Common myeloid progenitor, CD34-positive (primary cell): ENCODE results near the gene ALKBH6.

Source experiments
- CTCF ChIA-PET: fragments of 350-600 bp; sonication (Branson Sonifier 250); formaldehyde crosslinking; loops from one replicate; lab custom pipeline; 2021; ENCODE audit warnings: antibody characterized with exemption; lab: Charles Lee
- POLR2A ChIA-PET: fragments of 350-600 bp; sonication (Branson Sonifier 250); formaldehyde crosslinking; loops from one replicate; lab custom pipeline; 2021; ENCODE audit warnings: antibody characterized with exemption; lab: Charles Lee
- DNase-seq, 3 donors: peaks; one replicate each; pipeline versions ENCODE4 v3.0.0 to v3.0.0-alpha.2; 2013
- H3K27ac ChIP-seq, 2 experiments: 1 replicate in 1 of 2; 2 replicates in 1 of 2; pipeline ENCODE4 v1.7.0; 2013; ENCODE audit warnings: inconsistent platforms in 2 of 2, low read length in 2 of 2, mild to moderate bottlenecking in 2 of 2, low read depth in 1 of 2, moderate library complexity in 1 of 2; ENCODE audit not compliant: severe bottlenecking in 2 of 2, insufficient read depth in 1 of 2, poor library complexity in 1 of 2
- H3K27me3 ChIP-seq, 5 experiments: replicated peaks in 2 of 5; 1 replicate in 3 of 5; 2 replicates in 2 of 5; pipeline versions ENCODE4 v1.6.1 to v1.7.0; 2013; ENCODE audit warnings: low read length in 4 of 5, mild to moderate bottlenecking in 2 of 5, moderate library complexity in 2 of 5, inconsistent platforms in 1 of 5; ENCODE audit not compliant: insufficient read depth in 5 of 5, control insufficient read depth in 4 of 5
- H3K36me3 ChIP-seq, 4 experiments: 1 replicate in 2 of 4; 2 replicates in 2 of 4; pipeline versions ENCODE4 v1.6.1 to v1.7.0; 2013; ENCODE audit warnings: low read length in 3 of 4, control low read depth in 1 of 4, mild to moderate bottlenecking in 1 of 4; ENCODE audit not compliant: control insufficient read depth in 4 of 4, insufficient read depth in 4 of 4
- H3K4me1 ChIP-seq, 4 experiments: 1 replicate in 3 of 4; 2 replicates in 1 of 4; pipeline versions ENCODE4 v1.6.1 to v1.7.1; 2013; ENCODE audit warnings: low read length in 3 of 4, mild to moderate bottlenecking in 3 of 4, control low read depth in 1 of 4, inconsistent platforms in 1 of 4, moderate library complexity in 1 of 4; ENCODE audit not compliant: control insufficient read depth in 4 of 4, insufficient read depth in 4 of 4; ENCODE audit errors: control extremely low read depth in 1 of 4
- H3K4me3 ChIP-seq, 7 experiments: 1 replicate in 4 of 7; 2 replicates in 3 of 7; pipeline versions ENCODE4 v1.5.1 to v1.7.0; 2013; ENCODE audit warnings: mild to moderate bottlenecking in 7 of 7, low read length in 6 of 7, moderate library complexity in 6 of 7, inconsistent platforms in 2 of 7, low read depth in 2 of 7, control low read depth in 1 of 7; ENCODE audit not compliant: insufficient read depth in 4 of 7, control insufficient read depth in 1 of 7; ENCODE audit errors: extremely low read depth in 1 of 7
- H3K9me3 ChIP-seq, 5 experiments: 1 replicate in 4 of 5; 2 replicates in 1 of 5; pipeline versions ENCODE4 v1.6.1 to v1.7.1; 2013; ENCODE audit warnings: low read length in 4 of 5, mild to moderate bottlenecking in 2 of 5, inconsistent platforms in 1 of 5, low read depth in 1 of 5, moderate library complexity in 1 of 5; ENCODE audit not compliant: control insufficient read depth in 4 of 5, insufficient read depth in 2 of 5; ENCODE audit errors: control extremely low read depth in 1 of 5
- WGBS: methylation state at CpG from one replicate; pipeline ENCODE4 v1.1.5; 2013; ENCODE audit not compliant: insufficient coverage; 5-methylcytosine and 5-hydroxymethylcytosine counted together

Gene ALKBH6

DNA sequence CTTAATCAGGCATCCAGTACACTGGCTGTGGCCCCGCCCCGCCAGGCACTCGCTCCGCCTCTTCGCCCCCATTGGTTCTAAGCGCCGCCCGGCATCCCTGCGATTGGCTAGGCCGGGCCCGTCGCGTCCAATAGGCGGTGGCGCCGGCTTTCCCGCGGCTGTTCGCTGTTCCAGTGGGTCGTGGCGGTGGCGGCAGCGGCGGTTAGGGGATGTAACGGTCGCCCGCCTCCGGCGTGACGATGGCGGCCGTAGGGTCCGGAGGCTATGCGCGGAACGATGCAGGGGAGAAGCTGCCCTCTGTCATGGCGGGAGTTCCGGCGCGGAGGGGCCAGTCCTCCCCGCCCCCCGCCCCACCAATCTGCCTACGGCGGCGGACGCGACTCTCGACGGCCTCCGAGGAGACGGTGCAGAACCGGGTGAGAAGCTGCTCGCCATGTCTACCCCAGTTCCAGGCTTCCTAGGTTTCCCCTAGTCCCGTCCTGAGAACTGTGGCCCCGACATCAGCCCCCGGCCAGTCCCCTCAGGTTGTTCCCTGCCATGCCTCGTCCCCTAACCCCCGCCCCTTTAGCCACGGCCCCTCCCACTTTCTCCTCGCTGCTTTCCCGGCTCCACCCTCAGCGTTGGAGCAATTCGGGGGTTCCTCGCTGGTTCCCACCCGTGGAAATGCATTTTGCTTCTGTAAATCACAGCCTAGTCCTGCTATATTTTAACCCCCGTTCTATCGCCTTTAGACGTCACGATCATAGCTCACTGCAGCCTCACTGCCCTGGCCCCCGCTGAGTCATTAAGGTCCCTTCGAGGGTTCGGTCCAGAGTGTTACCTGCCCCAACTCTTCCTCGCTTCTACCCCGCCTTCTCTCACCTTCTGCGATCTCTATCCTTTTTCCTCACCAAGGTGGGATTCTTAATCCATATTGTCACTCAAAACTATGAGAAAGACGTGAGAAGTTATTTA, 41.0 kb upstream of the ALKBH6 start, which contains the start of gene WDR62:
WDR62 (plus strand) TSS at position 165 of the 954 bp plus-strand sequence; CDS start at position 240, 75 bp downstream.
- WGBS, result under 1% methylated on average over 49 of the region's 76 CpGs
- CTCF ChIA-PET, result interaction anchor here (1.1 to 1.2 kb wide), 4 partner anchors 15 to 118 kb away, joined by 3 to 4 read pairs (median 4); no protein-coding TSS in a partner anchor

DNA sequence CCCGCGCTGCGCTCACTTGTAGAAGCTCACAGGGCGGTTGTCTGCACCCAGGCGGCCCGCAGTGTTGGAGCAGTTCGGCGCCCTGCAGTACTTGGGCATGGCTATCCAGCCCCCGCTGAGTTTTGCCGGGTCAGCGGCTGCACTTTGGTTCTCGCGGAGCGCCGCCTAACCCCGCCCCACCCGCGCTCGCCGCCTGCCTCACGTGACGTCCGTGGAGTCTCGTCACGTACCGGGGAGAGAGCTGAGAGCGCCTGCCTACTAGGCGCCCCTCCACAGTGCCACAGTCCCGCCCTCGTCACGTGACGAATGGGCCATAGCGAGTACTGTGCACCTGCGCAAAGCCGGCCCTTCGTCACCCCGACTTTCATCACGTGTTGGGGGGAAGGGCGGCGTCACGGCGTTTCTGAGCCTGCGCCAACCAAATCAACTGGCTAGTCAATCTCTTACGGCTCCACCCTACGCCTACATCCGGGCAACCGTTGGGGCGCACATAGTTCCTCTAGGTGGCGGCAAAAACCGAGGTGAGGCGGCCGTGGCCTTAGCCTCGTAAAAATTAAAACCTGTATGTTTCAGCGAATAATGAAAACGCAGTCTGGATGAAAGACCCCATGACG, 40.2 kb upstream of the ALKBH6 start, which contains the start of gene THAP8:
THAP8 (minus strand) TSS at position 167 of the 614 bp plus-strand sequence; CDS start at position 99, 68 bp downstream.
- POLR2A ChIA-PET, result interaction anchor here (0.5 to 1.1 kb wide), 3 partner anchors 18 to 179 kb away, joined by 3 to 4 read pairs (median 3); no protein-coding TSS in a partner anchor

More for the DNA sequence above, 41.0 kb upstream of the ALKBH6 start, which contains the start of gene WDR62:
- Histone ChIP-seq H3K9me3 (no peaks in the 10 kb centered on the region), H3K4me3 (peak within 1 kb of the TSS; percentile 71 to 94 (median 89)), H3K36me3 (peaks cover 0 to 23% (median 17%) of the 10 kb centered on the region in 4 experiments), H3K27ac (peak within 1 kb of the TSS; percentile 79 to 92), H3K4me1 (peaks cover 3 to 30% (median 13%) of the 10 kb centered on the region in 4 experiments), H3K27me3 (no peaks in the 10 kb centered on the region)
- DNase-seq, result peak in 2 of 3 donors; percentile 93 to 96
- POLR2A ChIA-PET, result interaction anchor here (0.5 kb wide), 1 partner anchor 57 kb away, joined by 4 read pairs; no protein-coding TSS in a partner anchor

DNA sequence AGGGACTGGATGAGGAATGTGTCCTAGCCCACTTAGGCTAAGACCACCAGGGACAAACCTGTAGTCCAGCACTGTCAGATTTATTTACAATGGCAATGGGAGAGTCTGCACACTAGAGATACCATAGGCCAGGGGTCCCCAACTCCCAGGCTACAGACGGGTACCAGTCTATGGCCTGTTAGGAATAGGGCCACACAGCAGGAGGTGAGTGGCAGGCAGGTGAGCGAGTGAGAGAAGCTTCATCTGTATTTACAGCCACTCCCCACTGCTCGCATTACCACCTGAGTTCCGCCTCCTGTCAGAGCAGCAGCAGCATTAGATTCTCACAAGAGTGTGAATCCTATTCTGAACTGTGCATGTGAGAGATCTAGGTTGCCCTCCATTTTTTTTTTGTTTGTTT, 37.6 kb upstream of the ALKBH6 start:
- Histone ChIP-seq H3K9me3 (no peaks in the 10 kb centered on the region), H3K27me3 (no peaks in the 10 kb centered on the region), H3K4me3 (no peak overlapping the region), H3K4me1 (peaks cover 3 to 27% (median 13%) of the 10 kb centered on the region in 4 experiments), H3K27ac (no peak overlapping the region), H3K36me3 (peaks cover 0 to 8% (median 2%) of the 10 kb centered on the region in 4 experiments)
- DNase-seq, result no peak
- POLR2A ChIA-PET, result no interaction called here
- WGBS, result 100% methylated on average over 3 of the region's 4 CpGs
- CTCF ChIA-PET, result interaction anchor here (0.7 kb wide), 1 partner anchor 42 kb away, joined by 5 read pairs; no protein-coding TSS in a partner anchor

More for the DNA sequence above, 40.2 kb upstream of the ALKBH6 start, which contains the start of gene THAP8:
- WGBS, result 0% methylated on average over 50 of the region's 56 CpGs
- H3K27me3 ChIP-seq, result no peaks in the 10 kb centered on the region
- peak within 1 kb of the TSS; percentile 79 to 92 for H3K27ac ChIP-seq
- H3K4me1 ChIP-seq, result peaks cover 3 to 30% (median 13%) of the 10 kb centered on the region in 4 experiments
- CTCF ChIA-PET, result interaction anchor here (1.0 to 1.8 kb wide), 4 partner anchors 11 to 200 kb away, joined by 3 to 9 read pairs (median 3); partner anchors contain the start of gene CAPNS1
- H3K9me3 ChIP-seq, result no peaks in the 10 kb centered on the region
- peaks cover 0 to 18% (median 10%) of the 10 kb centered on the region in 4 experiments for H3K36me3 ChIP-seq
- peak; percentile 99 to 100 (median 100) for DNase-seq
- peak within 1 kb of the TSS; percentile 71 to 94 (median 89) for H3K4me3 ChIP-seq

DNA sequence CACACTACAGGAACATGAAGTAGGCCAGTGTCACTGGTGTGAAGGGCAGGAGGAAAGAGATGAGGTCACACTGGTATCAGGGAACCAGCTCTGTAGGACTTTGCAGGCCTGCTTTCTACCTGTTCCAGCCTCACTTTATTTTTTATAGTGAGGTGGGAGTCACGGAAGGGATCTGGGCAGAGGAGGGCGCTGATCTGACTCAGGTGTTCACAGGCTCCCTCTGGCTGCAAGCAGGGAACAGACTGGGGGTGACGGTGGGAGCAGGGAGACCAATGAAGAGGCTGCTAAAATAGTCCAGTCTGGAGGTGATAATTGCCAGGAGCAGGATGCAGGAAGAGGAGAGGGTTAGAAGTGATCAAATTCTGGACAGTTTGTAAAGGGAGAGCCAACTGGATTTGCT, 37.2 kb upstream of the ALKBH6 start:
- no peaks in the 10 kb centered on the region for H3K9me3 ChIP-seq
- WGBS, result 67% methylated on average over 3 of the region's 3 CpGs
- DNase-seq, result peak in 1 of 3 donors; percentile 17
- ChIA-PET CTCF (interaction anchor here (0.7 kb wide), 1 partner anchor 42 kb away, joined by 5 read pairs; no protein-coding TSS in a partner anchor), POLR2A (no interaction called here)
- H3K4me1 ChIP-seq, result peaks cover 3 to 24% (median 12%) of the 10 kb centered on the region in 4 experiments
- no peak overlapping the region for H3K27ac ChIP-seq
- no peak overlapping the region for H3K4me3 ChIP-seq
- H3K36me3 ChIP-seq, result peaks cover 0 to 12% (median 5%) of the 10 kb centered on the region in 4 experiments
- no peaks in the 10 kb centered on the region for H3K27me3 ChIP-seq

DNA sequence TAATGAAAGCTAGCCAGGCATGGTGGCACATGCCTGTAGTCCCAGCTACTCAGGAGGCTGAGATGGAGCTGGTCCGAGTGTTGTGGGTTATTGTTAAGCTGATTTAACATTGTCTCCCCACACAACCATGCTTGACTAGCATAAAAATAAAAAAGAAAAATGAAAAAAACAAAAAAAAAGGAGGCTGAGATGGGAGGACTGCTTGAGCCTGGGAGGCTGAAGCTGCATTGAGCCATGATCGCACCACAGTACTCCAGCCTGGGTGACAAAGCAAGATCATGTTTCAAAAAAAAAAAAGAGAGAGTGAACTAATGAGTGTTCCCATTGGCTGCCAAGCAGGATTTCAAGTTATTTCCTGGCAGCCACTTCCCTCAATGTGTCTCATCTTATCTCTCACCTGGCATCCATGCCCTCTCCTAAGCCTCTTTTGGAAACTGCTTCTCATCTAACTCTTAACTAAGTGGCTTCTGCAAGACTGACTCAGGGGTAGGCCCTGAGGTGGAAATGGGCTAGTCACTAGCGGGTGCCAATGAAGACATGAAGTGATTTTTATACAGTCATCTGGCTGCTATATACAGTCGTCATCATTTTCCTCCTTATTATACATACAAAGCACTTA, 35.2 kb upstream of the ALKBH6 start:
- DNase-seq, result no peak
- Histone ChIP-seq H3K4me3 (no peak overlapping the region), H3K9me3 (no peaks in the 10 kb centered on the region), H3K4me1 (peaks cover 0 to 14% (median 5%) of the 10 kb centered on the region in 4 experiments), H3K36me3 (peaks cover 0 to 12% (median 5%) of the 10 kb centered on the region in 4 experiments), H3K27me3 (no peaks in the 10 kb centered on the region), H3K27ac (no peak overlapping the region)
- POLR2A ChIA-PET, result no interaction called here
- WGBS, result 100% methylated on average over 1 of the region's 4 CpGs
- CTCF ChIA-PET, result no interaction called here

DNA sequence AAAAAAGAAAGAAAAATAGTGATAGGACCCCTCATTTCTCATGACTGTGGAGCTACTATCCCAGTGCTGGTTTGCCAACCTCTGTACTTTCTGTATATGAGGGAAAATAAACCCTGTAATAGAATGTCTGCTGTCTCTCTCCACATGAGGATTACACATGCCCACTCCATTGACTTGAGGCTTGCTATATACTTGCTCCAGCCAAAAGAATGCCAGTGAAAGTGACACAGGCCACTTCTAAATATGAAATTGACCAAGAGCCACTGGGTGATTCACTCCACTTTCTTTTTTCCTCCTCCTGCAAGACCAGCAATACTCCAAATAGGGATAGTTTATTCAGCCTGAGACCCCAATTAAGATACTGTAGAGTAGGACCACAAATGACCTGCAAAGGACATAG, 33.8 kb upstream of the ALKBH6 start:
- ChIA-PET CTCF (interaction anchor here (1.1 kb wide), 1 partner anchor 79 kb away, joined by 3 read pairs; no protein-coding TSS in a partner anchor), POLR2A (no interaction called here)
- Histone ChIP-seq H3K27me3 (no peaks in the 10 kb centered on the region), H3K27ac (no peak overlapping the region), H3K4me1 (peaks cover 0 to 3% (median under 1%) of the 10 kb centered on the region in 4 experiments), H3K9me3 (no peaks in the 10 kb centered on the region), H3K4me3 (no peak overlapping the region), H3K36me3 (peaks cover 0 to 12% (median 5%) of the 10 kb centered on the region in 4 experiments)
- DNase-seq, result no peak
